Measurements from ENCODE around the gene BORA. TPM values are rescaled to one million over a fixed set of nuclear protein-coding genes. Genes with fewer than 3 reads are reported as not detected.
"Not testable (repeated sequence)": the region's sequence is repeated elsewhere in the genome, so short reads cannot be mapped to it uniquely, and the experiment has no call there.

The BORA gene
- total RNA-seq, 1 donor from 2014 or later, result 4.7 TPM

DNA sequence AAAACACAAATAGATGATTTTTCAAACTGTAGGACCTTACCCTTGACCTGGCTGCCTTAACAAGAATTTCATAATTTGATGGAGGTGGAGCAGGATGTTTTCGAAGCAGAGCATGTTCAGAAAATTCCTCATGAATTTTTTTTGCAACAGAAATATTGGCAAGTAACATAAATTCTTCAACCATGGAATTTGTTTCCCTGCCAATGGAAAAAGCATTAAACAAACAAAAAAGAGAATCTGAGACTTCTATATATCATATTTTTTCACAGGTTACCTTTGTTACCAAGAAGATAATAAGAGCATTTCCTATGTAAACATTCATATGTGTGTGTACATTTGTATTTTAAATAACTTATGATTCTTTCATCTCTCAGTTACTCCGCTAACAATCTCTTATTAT is 35.7 kb downstream of the BORA start:
- no peak for DNase-seq

GRCh38 chr13:72774019-72774418 is 46.3 kb downstream of the BORA start:
- DNase-seq, result no peak

DNA sequence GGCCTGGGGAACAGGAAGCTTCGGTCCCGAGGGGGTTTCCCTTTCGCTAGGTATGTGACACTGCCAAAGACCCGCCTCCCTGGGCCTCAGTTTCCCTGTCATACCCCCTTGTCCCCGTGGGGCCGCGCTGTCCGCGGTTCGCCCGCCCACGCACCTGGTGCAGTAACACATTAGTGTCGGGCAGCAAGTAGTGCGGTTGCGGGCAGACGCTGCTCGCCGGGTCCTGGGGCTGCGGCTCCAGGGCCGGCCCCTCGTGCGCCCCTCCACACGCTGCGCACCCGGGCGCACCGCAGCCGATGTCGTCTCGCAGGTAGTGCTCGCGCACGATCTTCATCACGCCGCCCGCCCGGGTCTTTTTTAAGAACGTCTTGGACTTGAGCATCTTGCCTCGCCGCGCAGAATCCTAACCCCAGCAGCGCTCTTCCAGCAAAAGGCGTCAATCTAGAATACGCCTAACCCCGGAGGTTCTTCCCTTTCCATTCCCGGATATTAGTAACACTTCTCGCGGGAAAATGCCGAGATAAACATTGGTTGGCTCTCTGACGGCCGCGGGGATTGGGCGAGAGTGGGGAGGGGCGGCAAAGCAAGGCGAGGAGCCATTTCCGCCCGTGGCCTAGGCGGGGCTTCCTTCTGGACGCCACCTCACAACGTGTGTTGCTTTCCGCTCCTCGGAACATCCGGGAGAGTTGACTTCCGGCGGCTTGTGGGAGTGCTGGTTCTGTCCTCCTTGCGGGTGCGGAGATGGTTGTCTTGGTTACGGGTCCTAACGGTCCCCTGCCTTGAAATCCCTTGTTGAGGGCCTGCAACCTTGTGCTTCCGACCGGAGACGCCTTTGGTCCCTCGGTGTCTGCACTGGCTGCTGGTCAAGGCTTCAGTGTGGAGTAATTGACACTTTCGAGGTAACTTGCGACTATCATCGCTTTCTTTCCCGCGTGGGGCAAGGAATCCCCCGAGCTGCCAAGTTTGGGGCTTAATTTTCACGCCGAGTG is 54.0 kb downstream of the BORA start, which contains the start of the genes DIS3 and PIBF1:
Gene DIS3 (minus strand): TSS at position 450 of the 989 bp plus-strand sequence. CDS start 68 bp downstream, at position 382.
Gene PIBF1 (plus strand): TSS at position 683 of the 989 bp plus-strand sequence. CDS start 1,337 bp downstream, outside the sequence.
- peak; percentile 99 for DNase-seq

DNA sequence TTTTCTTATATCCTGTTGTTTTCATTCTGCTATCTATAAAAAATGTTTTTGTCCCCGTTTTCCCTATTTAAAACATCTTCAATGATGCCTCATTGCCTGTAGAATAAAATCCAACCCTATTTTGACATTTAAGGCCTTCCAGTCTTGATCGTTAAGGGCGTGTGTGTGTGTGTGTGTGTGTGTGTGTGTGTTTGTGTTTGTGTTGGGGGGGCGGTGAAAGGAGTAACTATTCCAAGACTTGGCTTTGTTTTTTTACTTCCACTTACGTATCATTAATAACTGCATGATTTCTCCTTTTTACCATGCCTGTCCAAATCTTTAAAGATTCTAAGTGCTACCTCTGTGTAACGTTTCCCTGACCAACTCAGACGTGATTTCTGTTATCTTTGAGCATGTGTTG is 55.0 kb downstream of the BORA start:
- DNase-seq, result peak; percentile 15

GRCh38 chr13:72784679-72785078 is 57.0 kb downstream of the BORA start:
- DNase-seq, result not testable (repeated sequence)

GRCh38 chr13:72788831-72789230 is 61.1 kb downstream of the BORA start:
- DNase-seq, result no peak

DNA sequence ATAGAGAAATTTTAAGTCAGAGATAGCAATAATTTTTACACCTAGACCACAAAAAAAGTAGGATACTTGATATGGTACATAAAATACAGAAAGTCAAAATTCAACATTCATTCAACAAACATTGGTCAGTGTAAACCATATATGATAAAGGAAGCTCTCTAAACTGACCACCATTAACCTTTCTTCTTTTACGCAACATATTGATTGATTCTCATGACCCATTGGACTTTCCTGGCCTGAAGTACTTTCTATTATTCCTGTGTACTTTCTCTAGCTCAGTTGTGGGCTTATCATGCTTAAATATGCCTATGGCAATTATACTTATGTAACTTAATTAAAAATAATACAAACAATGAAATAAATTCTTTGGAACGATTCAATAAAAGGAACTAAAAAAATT is 64.9 kb downstream of the BORA start:
- no peak for DNase-seq

DNA sequence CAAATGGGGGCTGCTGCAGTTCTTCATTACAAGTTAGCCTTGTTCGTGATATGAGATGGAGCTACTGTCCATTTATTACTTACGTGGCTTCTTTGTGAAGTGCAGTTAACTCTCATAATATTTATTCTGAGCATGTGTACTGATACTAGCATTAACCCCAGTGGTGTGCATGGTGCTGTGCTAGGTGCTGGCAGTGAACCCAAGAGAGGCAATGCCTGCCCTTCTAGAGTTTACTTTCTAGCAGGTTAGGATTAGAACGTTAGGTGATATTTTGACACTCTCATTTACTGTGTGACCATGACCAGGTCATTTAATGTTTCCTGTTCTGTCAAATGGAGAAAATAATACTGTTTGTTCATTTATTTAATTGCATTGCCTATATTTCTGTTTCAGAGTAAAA is 71.1 kb downstream of the BORA start:
- DNase-seq, result no peak

GRCh38 chr13:72804301-72804700 is 76.6 kb downstream of the BORA start:
- DNase-seq, result no peak

Small RNAs within 50 kb of the gene (small RNA-seq; reads per million reads assigned to genes)
- not detected for gene RNU6-80P (ENCODE audit: low replicate concordance)

Other genes starting within 250 kb of the BORA start
- 15.6 TPM for gene MZT1, start 294 bp upstream of the BORA start, total RNA-seq
- 28.3 TPM for gene DIS3, start 54.0 kb downstream of the BORA start, total RNA-seq
- 55.2 TPM for gene PIBF1, start 54.2 kb downstream of the BORA start, total RNA-seq

Data from tongue (tissue), 3 donors.